Neuronal stem cell (in vitro differentiated cells): ENCODE results near the gene ZSCAN21.
"Not testable (repeated sequence)": the region's sequence is repeated elsewhere in the genome, so short reads cannot be mapped to it uniquely, and the experiment has no call there.

Source experiments
- DNase-seq: peaks from one replicate; pipeline ENCODE4 v3.0.0-alpha.2; 2013; ENCODE audit warnings: low spot score
- H2AFZ ChIP-seq: one replicate; pipeline ENCODE4 v1.6.1; 2013; ENCODE audit warnings: mild to moderate bottlenecking, low read length, inconsistent platforms
- H2AK5ac ChIP-seq: 2 replicates; pipeline ENCODE4 v1.6.1; 2013; ENCODE audit warnings: low read depth, mild to moderate bottlenecking, inconsistent platforms, low read length, moderate library complexity, mixed read lengths
- H2BK120ac ChIP-seq: 2 replicates; pipeline ENCODE4 v1.6.1; 2013; ENCODE audit warnings: low read depth, mild to moderate bottlenecking, inconsistent platforms, low read length, moderate library complexity, mixed read lengths
- H2BK12ac ChIP-seq: one replicate; pipeline ENCODE4 v1.6.1; 2013; ENCODE audit warnings: low read length, inconsistent platforms
- H2BK15ac ChIP-seq: 2 replicates; pipeline ENCODE4 v1.6.1; 2013; ENCODE audit warnings: mild to moderate bottlenecking, low read length, inconsistent platforms, mixed read lengths
- H2BK5ac ChIP-seq: one replicate; pipeline ENCODE4 v1.6.1; 2013; ENCODE audit warnings: inconsistent platforms, mild to moderate bottlenecking, low read length, moderate library complexity
- H3K14ac ChIP-seq: one replicate; pipeline ENCODE4 v1.6.1; 2013; ENCODE audit warnings: low read length, inconsistent platforms
- H3K18ac ChIP-seq: 2 replicates; pipeline ENCODE4 v1.6.1; 2013; ENCODE audit warnings: low read length, inconsistent platforms
- H3K23ac ChIP-seq: 2 replicates; pipeline ENCODE4 v1.6.1; 2013; ENCODE audit warnings: low read depth, mild to moderate bottlenecking, mixed read lengths, low read length, inconsistent platforms; ENCODE audit not compliant: poor library complexity
- H3K27ac ChIP-seq: replicated peaks from 3 replicates; pipeline ENCODE4 v1.5.1; 2013; ENCODE audit warnings: low read length, inconsistent platforms
- H3K27me3 ChIP-seq, 3 experiments: 2 replicates each; pipeline ENCODE4 v1.6.1; 2013; ENCODE audit warnings: low read length in 3 of 3, mild to moderate bottlenecking in 2 of 3, inconsistent platforms in 1 of 3, low read depth in 1 of 3, mixed read lengths in 1 of 3, moderate library complexity in 1 of 3; ENCODE audit not compliant: control insufficient read depth in 3 of 3, insufficient read depth in 3 of 3
- H3K36me3 ChIP-seq, 2 donors: replicated peaks in 1 of 2; 2 replicates each; pipeline ENCODE4 v1.6.1; 2013; ENCODE audit warnings: low read length in 2 of 2; ENCODE audit not compliant: control insufficient read depth in 2 of 2, insufficient read depth in 2 of 2
- H3K4ac ChIP-seq: 2 replicates; pipeline ENCODE4 v1.6.1; 2013; ENCODE audit warnings: inconsistent platforms, mild to moderate bottlenecking, low read length, moderate library complexity
- H3K4me1 ChIP-seq, 2 donors: 1 replicate in 1 of 2; 2 replicates in 1 of 2; pipeline ENCODE4 v1.6.1; 2013; ENCODE audit warnings: low read length in 2 of 2, low read depth in 1 of 2; ENCODE audit not compliant: control insufficient read depth in 2 of 2, insufficient read depth in 1 of 2
- H3K4me2 ChIP-seq: one replicate; pipeline ENCODE4 v1.6.1; 2013; ENCODE audit warnings: mild to moderate bottlenecking, low read length, inconsistent platforms; ENCODE audit not compliant: insufficient read depth, poor library complexity, severe bottlenecking
- H3K4me3 ChIP-seq, 2 donors: 2 replicates each; pipeline ENCODE4 v1.5.1; 2013; ENCODE audit warnings: low read length in 2 of 2, mild to moderate bottlenecking in 2 of 2, inconsistent platforms in 1 of 2, moderate library complexity in 1 of 2
- H3K79me1 ChIP-seq: one replicate; pipeline ENCODE4 v1.6.1; 2013; ENCODE audit warnings: low read depth, mild to moderate bottlenecking, inconsistent platforms, low read length, moderate library complexity
- H3K9ac ChIP-seq: one replicate; pipeline ENCODE4 v1.6.1; 2013; ENCODE audit warnings: mild to moderate bottlenecking, low read depth, low read length, inconsistent platforms; ENCODE audit not compliant: poor library complexity
- H3K9me3 ChIP-seq, 2 donors: replicated peaks in 1 of 2; 2 replicates each; pipeline versions ENCODE3 to v1.6.1; 2013; ENCODE audit warnings: low read length in 2 of 2, mild to moderate bottlenecking in 2 of 2, inconsistent platforms in 1 of 2, low read depth in 1 of 2, mixed read lengths in 1 of 2, moderate library complexity in 1 of 2; ENCODE audit not compliant: control insufficient read depth in 2 of 2, insufficient read depth in 1 of 2
- H4K8ac ChIP-seq: one replicate; pipeline ENCODE4 v1.6.1; 2013; ENCODE audit warnings: low read depth, mild to moderate bottlenecking, inconsistent platforms, low read length, moderate library complexity
- H4K91ac ChIP-seq: one replicate; pipeline ENCODE4 v1.6.1; 2013; ENCODE audit warnings: low read length, low read depth, mild to moderate bottlenecking, inconsistent platforms; ENCODE audit not compliant: poor library complexity
- WGBS, 2 donors: extraction: QIAGEN DNeasy Blood & Tissue Kit; methylation state at CpG; one replicate each; pipeline ENCODE4 v1.1.7; 2013; ENCODE audit warnings: missing lambda C conversion rate in 2 of 2, mixed read lengths in 1 of 2; ENCODE audit not compliant: insufficient read length in 2 of 2, insufficient replicate concordance in 1 of 2; ENCODE audit errors: extremely low coverage in 2 of 2; 5-methylcytosine and 5-hydroxymethylcytosine counted together

Gene ZSCAN21

DNA sequence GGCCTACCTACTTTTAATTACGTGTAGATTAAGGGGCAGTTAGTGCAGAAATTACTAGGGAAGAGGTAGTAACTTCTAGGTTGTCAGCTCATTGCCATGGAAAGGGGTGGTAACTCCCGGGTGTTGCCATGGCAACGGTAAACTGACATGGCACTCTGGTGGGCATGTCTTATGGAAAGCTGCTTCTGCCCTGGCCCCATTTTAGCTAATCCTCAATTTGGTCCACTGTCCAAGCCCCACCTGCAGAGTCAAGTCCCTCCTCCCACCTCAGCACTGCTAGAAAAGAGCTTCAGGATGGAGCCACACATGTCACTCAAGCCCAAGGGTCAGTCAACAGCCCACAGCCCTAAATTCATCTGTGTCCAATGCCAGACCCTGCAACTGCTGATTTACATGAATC lies 41.7 kb upstream of the ZSCAN21 start:
- H3K18ac ChIP-seq, result no peak overlapping the region
- no peak overlapping the region for H2AK5ac ChIP-seq
- H3K4me3 ChIP-seq, result no peak overlapping the region
- H2BK15ac ChIP-seq, result no peak overlapping the region
- H3K9ac ChIP-seq, result no peak overlapping the region
- no peaks in the 10 kb centered on the region for H3K36me3 ChIP-seq
- H3K27ac ChIP-seq, result no peak overlapping the region
- peaks cover 0 to 7% (median 0%) of the 10 kb centered on the region in 3 experiments for H3K27me3 ChIP-seq
- DNase-seq, result no peak
- no peak overlapping the region for H2BK120ac ChIP-seq
- no peak overlapping the region for H2BK12ac ChIP-seq
- H2AFZ ChIP-seq, result no peak overlapping the region
- H2BK5ac ChIP-seq, result no peak overlapping the region
- H3K79me1 ChIP-seq, result peaks cover 1% of the 10 kb centered on the region
- no peaks in the 10 kb centered on the region for H3K9me3 ChIP-seq
- no CpG with 5 or more reads among the region's 3 CpGs for WGBS, 2 donors
- H4K91ac ChIP-seq, result no peak overlapping the region
- no peak overlapping the region for H3K14ac ChIP-seq
- H3K23ac ChIP-seq, result no peak overlapping the region
- H3K4ac ChIP-seq, result no peak overlapping the region
- no peak overlapping the region for H3K4me2 ChIP-seq
- H4K8ac ChIP-seq, result no peak overlapping the region
- no peaks in the 10 kb centered on the region for H3K4me1 ChIP-seq

DNA sequence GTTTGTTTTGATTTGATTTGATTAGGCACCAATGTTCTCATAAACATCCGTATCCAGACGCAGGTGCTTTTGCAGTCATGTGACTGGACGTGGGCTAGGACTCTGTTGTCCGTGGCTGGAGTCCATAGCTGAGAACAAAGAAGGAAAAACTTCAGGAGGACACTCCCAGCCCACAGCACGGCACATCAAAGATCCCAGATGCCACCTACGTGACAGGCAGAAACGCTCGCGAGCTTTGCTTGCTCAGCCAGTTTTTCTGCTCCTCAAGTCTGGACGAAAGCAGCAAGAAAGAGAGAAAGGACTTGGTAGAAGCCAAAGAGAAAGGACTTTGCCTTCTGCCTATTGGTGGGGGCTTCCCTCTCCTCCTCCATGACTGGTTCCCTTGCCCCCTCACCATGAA lies 41.0 kb upstream of the ZSCAN21 start:
- Histone ChIP-seq H3K23ac (no peak overlapping the region), H3K79me1 (peaks cover under 1% of the 10 kb centered on the region), H3K4me3 (no peak overlapping the region), H3K9me3 (no peaks in the 10 kb centered on the region), H4K91ac (no peak overlapping the region), H2AFZ (peak overlapping the region; percentile 20), H2BK5ac (no peak overlapping the region), H3K4me1 (no peaks in the 10 kb centered on the region), H3K9ac (no peak overlapping the region), H3K14ac (no peak overlapping the region), H4K8ac (no peak overlapping the region), H3K4ac (no peak overlapping the region), H3K36me3 (no peaks in the 10 kb centered on the region), H2BK120ac (no peak overlapping the region), H3K18ac (no peak overlapping the region), H2AK5ac (peak overlapping the region; percentile 56), H2BK12ac (no peak overlapping the region), H3K27ac (no peak overlapping the region), H3K4me2 (no peak overlapping the region), H2BK15ac (no peak overlapping the region), H3K27me3 (peaks cover 0 to 7% (median 0%) of the 10 kb centered on the region in 3 experiments)
- DNase-seq, result no peak
- no CpG with 5 or more reads among the region's 10 CpGs for WGBS, 2 donors

DNA sequence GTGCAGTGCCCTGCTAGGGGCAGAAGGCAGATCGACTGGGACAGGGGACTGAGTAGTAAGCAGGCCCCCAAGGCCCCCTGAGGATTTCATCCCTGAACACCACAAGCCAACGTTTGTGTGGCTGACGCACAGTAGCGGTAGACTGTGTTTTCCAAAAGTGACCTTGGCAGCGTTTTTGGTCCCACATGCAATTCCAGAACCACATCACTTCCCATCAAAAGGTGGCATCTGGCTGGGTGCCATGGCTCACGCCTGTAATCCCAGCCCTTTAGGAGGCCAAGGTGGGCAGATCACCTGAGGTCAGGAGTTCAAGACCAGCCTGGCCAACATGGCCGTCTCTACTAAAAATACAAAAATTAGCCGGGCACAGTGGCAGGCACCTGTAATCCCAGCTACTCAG lies 39.6 kb upstream of the ZSCAN21 start:
- H3K4ac ChIP-seq, H3K36me3 ChIP-seq, H3K79me1 ChIP-seq, H3K4me1 ChIP-seq, H2BK5ac ChIP-seq, H3K9ac ChIP-seq, H2AFZ ChIP-seq, H2AK5ac ChIP-seq, H3K23ac ChIP-seq, H2BK15ac ChIP-seq, H3K9me3 ChIP-seq, DNase-seq, H3K14ac ChIP-seq, H2BK12ac ChIP-seq, H4K91ac ChIP-seq, H3K4me2 ChIP-seq, H3K18ac ChIP-seq, H3K27me3 ChIP-seq, H2BK120ac ChIP-seq, H3K27ac ChIP-seq, H4K8ac ChIP-seq: not testable (repeated sequence)
- peak overlapping the region in 1 of 2 donors; percentile 9 for H3K4me3 ChIP-seq
- WGBS, 2 donors, result no CpG with 5 or more reads among the region's 8 CpGs

DNA sequence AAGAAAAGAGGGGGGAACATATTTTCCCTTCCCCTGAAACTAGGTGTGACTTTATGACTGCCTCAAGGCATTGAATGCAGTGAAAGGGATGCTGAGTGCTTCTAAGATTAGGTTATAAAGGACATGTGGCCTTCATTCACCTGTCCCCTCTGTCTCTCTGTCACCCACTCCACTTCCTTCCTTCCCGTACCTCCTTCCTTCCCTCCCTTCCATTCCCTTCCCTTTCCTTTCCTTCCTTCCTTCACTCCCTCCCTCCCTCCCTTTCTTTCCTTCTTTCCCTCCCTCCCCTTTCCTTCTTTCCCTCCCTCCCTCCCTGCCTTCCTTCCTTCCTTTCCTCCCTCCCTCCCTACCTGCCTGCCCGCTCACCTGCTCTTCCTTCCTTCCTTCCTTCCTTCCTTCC lies 38.7 kb upstream of the ZSCAN21 start:
- H2BK5ac ChIP-seq, result no peak overlapping the region
- no peak overlapping the region for H2BK120ac ChIP-seq
- H3K79me1 ChIP-seq, result peaks cover 2% of the 10 kb centered on the region
- H3K36me3 ChIP-seq, result no peaks in the 10 kb centered on the region
- no peak overlapping the region for H3K4me2 ChIP-seq
- no peak for DNase-seq
- H3K4me1 ChIP-seq, result peaks cover 0 to 3% of the 10 kb centered on the region in 2 donors
- H3K27ac ChIP-seq, result no peak overlapping the region
- H2AK5ac ChIP-seq, result no peak overlapping the region
- no peak overlapping the region for H2AFZ ChIP-seq
- H3K27me3 ChIP-seq, result peaks cover 0 to 7% (median 0%) of the 10 kb centered on the region in 3 experiments
- 92% methylated on average over 1 of the region's 2 CpGs; no CpG with 5 or more reads in 1 of the 2 donors for WGBS, 2 donors
- no peak overlapping the region for H3K9ac ChIP-seq
- H3K14ac ChIP-seq, result no peak overlapping the region
- H4K91ac ChIP-seq, result no peak overlapping the region
- H3K4ac ChIP-seq, result no peak overlapping the region
- no peak overlapping the region for H2BK15ac ChIP-seq
- H3K4me3 ChIP-seq, result no peak overlapping the region
- H3K9me3 ChIP-seq, result no peaks in the 10 kb centered on the region
- no peak overlapping the region for H4K8ac ChIP-seq
- no peak overlapping the region for H3K18ac ChIP-seq
- no peak overlapping the region for H2BK12ac ChIP-seq
- no peak overlapping the region for H3K23ac ChIP-seq
